GM12864 (cell line): ENCODE results near the gene ARL13B.
A peak's percentile ranks its signal among the peaks of the same experiment; 100 is the strongest.

Experiments used
- DNase-seq: peaks from one replicate; pipeline ENCODE4 v3.0.0-alpha.2; 2011; ENCODE audit warnings: low read depth
- H3K4me3 ChIP-seq: 2 replicates; pipeline ENCODE4 v1.5.1; 2011; ENCODE audit warnings: mild to moderate bottlenecking, low read depth, low read length, control low read depth
- CTCF ChIP-seq: IDR thresholded peaks from 2 replicates; pipeline ENCODE4 v1.5.1; 2011; ENCODE audit warnings: low read depth, mild to moderate bottlenecking, moderate library complexity, low read length, control low read depth, inconsistent platforms; ENCODE audit errors: missing control alignments

ARL13B gene

GRCh38 chr3:94062513-94063404 is 82.8 kb downstream of the ARL13B start, which contains the start of the genes DHFR2 and NSUN3:
TSS of gene DHFR2 (minus strand) at chr3:94062916. CDS start at chr3:94061511, 1,405 bp downstream.
TSS of gene NSUN3 (plus strand) at chr3:94063061. CDS start at chr3:94063127, 66 bp downstream.
- H3K4me3 ChIP-seq, result peak within 1 kb of the TSS; percentile 80
- TF ChIP-seq CTCF, result no peak
- DNase-seq, result peak; percentile 97

- no peak for DNase-seq
- TF ChIP-seq CTCF, result no peak
- H3K4me3 ChIP-seq, result peak overlapping the region; percentile 80
These were observed 83.7 kb downstream of the ARL13B start for GRCh38 chr3:94063496-94064119.

GRCh38 chr3:94064243-94064860 is 84.4 kb downstream of the ARL13B start:
- no peak for TF ChIP-seq CTCF
- DNase-seq, result no peak
- H3K4me3 ChIP-seq, result peak overlapping the region; percentile 80; the same call in 1 of the 2 replicates

GRCh38 chr3:94065122-94065521 is 85.2 kb downstream of the ARL13B start:
- TF ChIP-seq CTCF, result no peak
- no peak overlapping the region for H3K4me3 ChIP-seq
- no peak for DNase-seq

- TF ChIP-seq CTCF, result no peak
- no peak overlapping the region for H3K4me3 ChIP-seq
- no peak for DNase-seq
These were observed 86.0 kb downstream of the ARL13B start for GRCh38 chr3:94065819-94066480.
